ENCODE measurements around the gene ASAP2. TPM values are rescaled to one million over a fixed set of nuclear protein-coding genes. Genes with fewer than 3 reads are reported as not detected.

Gene ASAP2
- total RNA-seq, 2 experiments from 2014 or later: 0.27 TPM; not detected in 1

- no peaks in the 10 kb centered on the region for H3K79me2 ChIP-seq (ENCODE audit: insufficient read depth, low read depth, low read length)
- H3K4me2 ChIP-seq (ENCODE audit: low read length): no peak overlapping the region
- no peak overlapping the region for H2AFZ ChIP-seq (ENCODE audit: low read length)
- CTCF ChIA-PET (ENCODE audit: unreplicated experiment): no interaction called here
- POLR2A ChIA-PET: interaction anchor here (0.6 kb wide), 1 partner anchor 234 kb away, joined by 4 read pairs; no protein-coding TSS in a partner anchor
- TF ChIP-seq CTCF (conservative IDR thresholded peaks at IDR 0.05; ENCODE audit: low read length) (no peak), EZH2phosphoT487 (IDR thresholded peaks at IDR 0.05; ENCODE audit: borderline replicate concordance, low read depth, low read length) (no peak)
- H3K4me1 ChIP-seq (ENCODE audit: insufficient read depth, low read length, poor library complexity, severe bottlenecking): peaks cover 14% of the 10 kb centered on the region
- H3K36me3 ChIP-seq (ENCODE audit: insufficient read depth, low read length): no peaks in the 10 kb centered on the region
- H3K27ac ChIP-seq (ENCODE audit: low read depth, low read length, poor library complexity, severe bottlenecking): no peak overlapping the region
- no peak overlapping the region for H3K4me3 ChIP-seq (ENCODE audit: low read depth, low read length, poor library complexity, severe bottlenecking)
- H3K9me2 ChIP-seq (ENCODE audit: insufficient read depth, low read length): no peaks in the 10 kb centered on the region
- no peaks in the 10 kb centered on the region for H4K20me1 ChIP-seq (ENCODE audit: insufficient read depth, low read length)
- no TSS peak for BruUV-seq (replicated peaks)
- intact Hi-C loops (cut with micrococcal nuclease; ENCODE audit: unreplicated experiment): no loop called here
- no peak for DNase-seq (ENCODE audit: low spot score)
- no peaks in the 10 kb centered on the region for H3K9me3 ChIP-seq (ENCODE audit: low read length)
These were observed 174.4 kb downstream of the ASAP2 start for GRCh38 chr2:9380702-9381628.

- TF ChIP-seq CTCF (conservative IDR thresholded peaks at IDR 0.05; ENCODE audit: low read length) (no peak), EZH2phosphoT487 (IDR thresholded peaks at IDR 0.05; ENCODE audit: borderline replicate concordance, low read depth, low read length) (no peak)
- ChIA-PET POLR2A (interaction anchor here (1.3 kb wide), 1 partner anchor 17 kb away, joined by 3 read pairs; no protein-coding TSS in a partner anchor), CTCF (ENCODE audit: unreplicated experiment) (no interaction called here)
- intact Hi-C loops (cut with micrococcal nuclease; ENCODE audit: unreplicated experiment): no loop called here
- no peak overlapping the region for H3K27ac ChIP-seq (ENCODE audit: low read depth, low read length, poor library complexity, severe bottlenecking)
- no peak overlapping the region for H3K4me2 ChIP-seq (ENCODE audit: low read length)
- H3K4me3 ChIP-seq (ENCODE audit: low read depth, low read length, poor library complexity, severe bottlenecking): no peak overlapping the region
- H3K9me3 ChIP-seq (ENCODE audit: low read length): no peaks in the 10 kb centered on the region
- no peaks in the 10 kb centered on the region for H4K20me1 ChIP-seq (ENCODE audit: insufficient read depth, low read length)
- no peak overlapping the region for H2AFZ ChIP-seq (ENCODE audit: low read length)
- no peak for DNase-seq (ENCODE audit: low spot score)
- no peaks in the 10 kb centered on the region for H3K36me3 ChIP-seq (ENCODE audit: insufficient read depth, low read length)
- H3K79me2 ChIP-seq (ENCODE audit: insufficient read depth, low read depth, low read length): no peaks in the 10 kb centered on the region
- H3K4me1 ChIP-seq (ENCODE audit: insufficient read depth, low read length, poor library complexity, severe bottlenecking): peaks cover 4% of the 10 kb centered on the region
- no peaks in the 10 kb centered on the region for H3K9me2 ChIP-seq (ENCODE audit: insufficient read depth, low read length)
- BruUV-seq (replicated peaks): no TSS peak
These were observed 176.1 kb downstream of the ASAP2 start for GRCh38 chr2:9382604-9383235.
